ENCODE results near the gene DICER1. TPM values are rescaled to one million over a fixed set of nuclear protein-coding genes. Genes with fewer than 3 reads are reported as not detected.

Gene DICER1
- total and polyA plus RNA-seq, 2 donors (not counting 1 experiment from before 2014, with no cell fraction given) = 15.4 to 90.4 TPM

- POLR2A ChIA-PET = no interaction called here
- Histone ChIP-seq H4K20me1 (ENCODE audit: control insufficient read depth, insufficient read depth, low read length, poor library complexity, severe bottlenecking) (peaks cover 30% of the 10 kb centered on the region), H2AFZ (ENCODE audit: insufficient read depth, low read depth, low read length, poor library complexity, severe bottlenecking) (no peak overlapping the region), H3K27ac (ENCODE audit: low read length in 2 of 2) (no peak overlapping the region), H3K9me3 (ENCODE audit: control extremely low read depth in 1 of 3, control insufficient read depth in 2 of 3, insufficient read depth in 1 of 3, low read length in 2 of 3) (no peaks in the 10 kb centered on the region), H3K79me2 (ENCODE audit: control insufficient read depth, insufficient read depth, low read length) (peaks cover 85% of the 10 kb centered on the region), H3K4me2 (replicated peaks; ENCODE audit: low read depth, low read length, poor library complexity, severe bottlenecking) (no peak overlapping the region), H3K36me3 (replicated peaks in 1 of 2; ENCODE audit: control extremely low read depth in 1 of 2, control insufficient read depth in 1 of 2, extremely low read depth in 1 of 2, insufficient read depth in 2 of 2, low read length in 1 of 2) (peaks cover 0 to 2% of the 10 kb centered on the region in 2 experiments), H3K9ac (ENCODE audit: low read length) (no peak overlapping the region), H3K4me3 (ENCODE audit: control extremely low read depth in 1 of 5, extremely low read depth in 1 of 5, insufficient read depth in 1 of 5, low read depth in 2 of 5, low read length in 4 of 5) (no peak overlapping the region), H3K4me1 (ENCODE audit: control insufficient read depth in 2 of 2, insufficient read depth in 2 of 2, low read length in 2 of 2) (peaks cover 32 to 56% of the 10 kb centered on the region in 2 donors), H3K27me3 (replicated peaks in 1 of 4; ENCODE audit: control extremely low read depth in 1 of 4, control insufficient read depth in 3 of 4, insufficient read depth in 4 of 4, low read length in 3 of 4) (no peaks in the 10 kb centered on the region)
- H3K9me3 Mint-ChIP-seq (ENCODE audit: insufficient read depth) = no peaks in the 10 kb centered on the region
- WGBS (ENCODE audit: insufficient coverage) = 89% methylated on average over 3 of the region's 4 CpGs
- no peak overlapping the region for H3K4me3 Mint-ChIP-seq
- intact Hi-C loops (cut with micrococcal nuclease) = no loop called here
- H3K4me1 Mint-ChIP-seq = peaks cover 71% of the 10 kb centered on the region
- ATAC-seq (ENCODE audit: low read depth) (no peak), DNase-seq (no peak)
- no peak overlapping the region for H3K27ac Mint-ChIP-seq
- H3K27me3 Mint-ChIP-seq = no peaks in the 10 kb centered on the region
- CTCF ChIA-PET = no interaction called here
- no peak for TF ChIP-seq EZH2 (IDR thresholded peaks at IDR 0.05; ENCODE audit: borderline replicate concordance, insufficient read depth, low read depth, low read length, poor library complexity, severe bottlenecking)
- TF ChIP-seq, protein P1, sequence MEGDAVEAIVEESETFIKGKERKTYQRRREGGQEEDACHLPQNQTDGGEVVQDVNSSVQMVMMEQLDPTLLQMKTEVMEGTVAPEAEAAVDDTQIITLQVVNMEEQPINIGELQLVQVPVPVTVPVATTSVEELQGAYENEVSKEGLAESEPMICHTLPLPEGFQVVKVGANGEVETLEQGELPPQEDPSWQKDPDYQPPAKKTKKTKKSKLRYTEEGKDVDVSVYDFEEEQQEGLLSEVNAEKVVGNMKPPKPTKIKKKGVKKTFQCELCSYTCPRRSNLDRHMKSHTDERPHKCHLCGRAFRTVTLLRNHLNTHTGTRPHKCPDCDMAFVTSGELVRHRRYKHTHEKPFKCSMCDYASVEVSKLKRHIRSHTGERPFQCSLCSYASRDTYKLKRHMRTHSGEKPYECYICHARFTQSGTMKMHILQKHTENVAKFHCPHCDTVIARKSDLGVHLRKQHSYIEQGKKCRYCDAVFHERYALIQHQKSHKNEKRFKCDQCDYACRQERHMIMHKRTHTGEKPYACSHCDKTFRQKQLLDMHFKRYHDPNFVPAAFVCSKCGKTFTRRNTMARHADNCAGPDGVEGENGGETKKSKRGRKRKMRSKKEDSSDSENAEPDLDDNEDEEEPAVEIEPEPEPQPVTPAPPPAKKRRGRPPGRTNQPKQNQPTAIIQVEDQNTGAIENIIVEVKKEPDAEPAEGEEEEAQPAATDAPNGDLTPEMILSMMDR (IDR thresholded peaks at IDR 0.05) = no peak
Observed at GRCh38 chr14:95153866-95154265, 3.5 kb downstream of the DICER1 start.

GRCh38 chr14:95151561-95151960 lies 5.8 kb downstream of the DICER1 start:
- no peak for DNase-seq
- ATAC-seq (ENCODE audit: low read depth) = no peak
- Mint-ChIP-seq H3K9me3 (ENCODE audit: insufficient read depth) (no peaks in the 10 kb centered on the region), H3K27me3 (no peaks in the 10 kb centered on the region), H3K27ac (no peak overlapping the region), H3K4me3 (no peak overlapping the region), H3K4me1 (peaks cover 85% of the 10 kb centered on the region)
- Histone ChIP-seq H3K9ac (ENCODE audit: low read length) (no peak overlapping the region), H3K9me3 (ENCODE audit: control extremely low read depth in 1 of 3, control insufficient read depth in 2 of 3, insufficient read depth in 1 of 3, low read length in 2 of 3) (peaks cover 0 to 1% (median 0%) of the 10 kb centered on the region in 3 donors), H3K27ac (ENCODE audit: low read length in 2 of 2) (no peak overlapping the region), H3K27me3 (replicated peaks in 1 of 4; ENCODE audit: control extremely low read depth in 1 of 4, control insufficient read depth in 3 of 4, insufficient read depth in 4 of 4, low read length in 3 of 4) (no peaks in the 10 kb centered on the region), H3K36me3 (replicated peaks in 1 of 2; ENCODE audit: control extremely low read depth in 1 of 2, control insufficient read depth in 1 of 2, extremely low read depth in 1 of 2, insufficient read depth in 2 of 2, low read length in 1 of 2) (peaks cover 0 to 2% of the 10 kb centered on the region in 2 experiments), H2AFZ (ENCODE audit: insufficient read depth, low read depth, low read length, poor library complexity, severe bottlenecking) (no peak overlapping the region), H3K79me2 (ENCODE audit: control insufficient read depth, insufficient read depth, low read length) (peaks cover 100% of the 10 kb centered on the region), H4K20me1 (ENCODE audit: control insufficient read depth, insufficient read depth, low read length, poor library complexity, severe bottlenecking) (peaks cover 41% of the 10 kb centered on the region), H3K4me2 (replicated peaks; ENCODE audit: low read depth, low read length, poor library complexity, severe bottlenecking) (peak overlapping the region; percentile 20), H3K4me3 (ENCODE audit: control extremely low read depth in 1 of 5, extremely low read depth in 1 of 5, insufficient read depth in 1 of 5, low read depth in 2 of 5, low read length in 4 of 5) (no peak overlapping the region), H3K4me1 (ENCODE audit: control insufficient read depth in 2 of 2, insufficient read depth in 2 of 2, low read length in 2 of 2) (peaks cover 36 to 68% of the 10 kb centered on the region in 2 donors)
- TF ChIP-seq, protein P1 (IDR thresholded peaks at IDR 0.05) = no peak
- TF ChIP-seq EZH2 (IDR thresholded peaks at IDR 0.05; ENCODE audit: borderline replicate concordance, insufficient read depth, low read depth, low read length, poor library complexity, severe bottlenecking) = no peak
- ChIA-PET CTCF (no interaction called here), POLR2A (no interaction called here)
- intact Hi-C loops (cut with micrococcal nuclease) = no loop called here
- 97% methylated on average over 6 of the region's 8 CpGs for WGBS (ENCODE audit: insufficient coverage)

All from B cell (primary cell).